ENCODE results near the gene CHAF1B. TPM values are rescaled to one million over a fixed set of nuclear protein-coding genes. Genes with fewer than 3 reads are reported as not detected.

The CHAF1B gene
- total RNA-seq, 2 experiments from 2014 or later: 4.5 to 4.8 TPM

- peaks cover 20% of the 10 kb centered on the region for H3K27me3 Mint-ChIP-seq
- H3K4me3 Mint-ChIP-seq: no peak overlapping the region
- H3K27ac Mint-ChIP-seq: no peak overlapping the region
- H3K27ac ChIP-seq (ENCODE audit: low read depth in 1 of 2, low read length in 2 of 2): no peak overlapping the region
- no peak overlapping the region for H3K4me3 ChIP-seq (ENCODE audit: low read length)
- ChIA-PET POLR2A (no interaction called here), CTCF (no interaction called here)
- no peaks in the 10 kb centered on the region for H3K36me3 ChIP-seq (ENCODE audit: insufficient read depth, low read length)
- H3K27me3 ChIP-seq (ENCODE audit: control insufficient read depth in 1 of 2, insufficient read depth in 2 of 2, low read length in 2 of 2): no peaks in the 10 kb centered on the region
- no peaks in the 10 kb centered on the region for H3K36me3 Mint-ChIP-seq (ENCODE audit: low read depth)
- no peak for TF ChIP-seq CTCF (IDR thresholded peaks at IDR 0.05)
- no peak for DNase-seq
- H3K4me1 Mint-ChIP-seq (ENCODE audit: low read depth): peaks cover 12% of the 10 kb centered on the region
- ATAC-seq (ENCODE audit: poor library complexity): no peak
- intact Hi-C loops (cut with DNase I, micrococcal nuclease): loop anchor here in 1 of 2 experiments (10.0 kb wide), 1 partner anchor 497 kb away; no protein-coding TSS in a partner anchor
- H3K4me1 ChIP-seq (ENCODE audit: insufficient read depth, low read length): peaks cover 8% of the 10 kb centered on the region
- no peaks in the 10 kb centered on the region for H3K9me3 ChIP-seq (ENCODE audit: control insufficient read depth in 1 of 2, insufficient read depth in 1 of 2, low read length in 2 of 2)
- no peaks in the 10 kb centered on the region for H3K9me3 Mint-ChIP-seq
Observed at GRCh38 chr21:36427502-36427901, 42.3 kb downstream of the CHAF1B start.

- no peaks in the 10 kb centered on the region for H3K36me3 ChIP-seq (ENCODE audit: insufficient read depth, low read length)
- H3K4me3 Mint-ChIP-seq: no peak overlapping the region
- POLR2A ChIA-PET: no interaction called here
- DNase-seq: no peak
- no peaks in the 10 kb centered on the region for H3K36me3 Mint-ChIP-seq (ENCODE audit: low read depth)
- peaks cover 26% of the 10 kb centered on the region for H3K27me3 Mint-ChIP-seq
- intact Hi-C loops (cut with DNase I, micrococcal nuclease): loop anchor here in 1 of 2 experiments (10.0 kb wide), 1 partner anchor 496 kb away; no protein-coding TSS in a partner anchor
- H3K27me3 ChIP-seq (ENCODE audit: control insufficient read depth in 1 of 2, insufficient read depth in 2 of 2, low read length in 2 of 2): no peaks in the 10 kb centered on the region
- TF ChIP-seq CTCF (IDR thresholded peaks at IDR 0.05): no peak
- no peaks in the 10 kb centered on the region for H3K9me3 ChIP-seq (ENCODE audit: control insufficient read depth in 1 of 2, insufficient read depth in 1 of 2, low read length in 2 of 2)
- H3K27ac ChIP-seq (ENCODE audit: low read depth in 1 of 2, low read length in 2 of 2): no peak overlapping the region
- H3K27ac Mint-ChIP-seq: no peak overlapping the region
- CTCF ChIA-PET: no interaction called here
- peaks cover 12% of the 10 kb centered on the region for H3K4me1 Mint-ChIP-seq (ENCODE audit: low read depth)
- ATAC-seq (ENCODE audit: poor library complexity): no peak
- H3K4me3 ChIP-seq (ENCODE audit: low read length): no peak overlapping the region
- H3K9me3 Mint-ChIP-seq: no peaks in the 10 kb centered on the region
- peaks cover 8% of the 10 kb centered on the region for H3K4me1 ChIP-seq (ENCODE audit: insufficient read depth, low read length)
Observed at GRCh38 chr21:36428761-36429432, 43.7 kb downstream of the CHAF1B start.

- Histone ChIP-seq H3K27ac (ENCODE audit: low read depth in 1 of 2, low read length in 2 of 2) (no peak overlapping the region), H3K36me3 (ENCODE audit: insufficient read depth, low read length) (no peaks in the 10 kb centered on the region), H3K4me3 (ENCODE audit: low read length) (peak overlapping the region; percentile 45), H3K4me1 (ENCODE audit: insufficient read depth, low read length) (peaks cover 8% of the 10 kb centered on the region), H3K9me3 (ENCODE audit: control insufficient read depth in 1 of 2, insufficient read depth in 1 of 2, low read length in 2 of 2) (no peaks in the 10 kb centered on the region), H3K27me3 (ENCODE audit: control insufficient read depth in 1 of 2, insufficient read depth in 2 of 2, low read length in 2 of 2) (no peaks in the 10 kb centered on the region)
- H3K9me3 Mint-ChIP-seq: no peaks in the 10 kb centered on the region
- DNase-seq (peak; percentile 7 to 82 (median 58)), ATAC-seq (ENCODE audit: poor library complexity) (peak; percentile 89)
- ChIA-PET CTCF (no interaction called here), POLR2A (no interaction called here)
- no peaks in the 10 kb centered on the region for H3K36me3 Mint-ChIP-seq (ENCODE audit: low read depth)
- H3K27me3 Mint-ChIP-seq: peaks cover 36% of the 10 kb centered on the region
- intact Hi-C loops (cut with DNase I, micrococcal nuclease): loop anchor here in 1 of 2 experiments (10.0 kb wide), 1 partner anchor 495 kb away; no protein-coding TSS in a partner anchor
- peaks cover 12% of the 10 kb centered on the region for H3K4me1 Mint-ChIP-seq (ENCODE audit: low read depth)
- peak overlapping the region; percentile 77 for H3K4me3 Mint-ChIP-seq
- H3K27ac Mint-ChIP-seq: no peak overlapping the region
- TF ChIP-seq CTCF (IDR thresholded peaks at IDR 0.05): no peak
Observed at GRCh38 chr21:36429947-36430546, 44.9 kb downstream of the CHAF1B start.

Measured in CD4-positive, alpha-beta T cell (primary cell).